Aorta (tissue), 5 donors: ENCODE measurements around the gene SCD. TPM values are rescaled to one million over a fixed set of nuclear protein-coding genes. Genes with fewer than 3 reads are reported as not detected.
A peak's percentile ranks its signal among the peaks of the same experiment; 100 is the strongest.

ENCODE experiments used
- ATAC-seq: fragments of 200-7000 bp; cut with Tn5 transposase; one replicate; pipeline ENCODE4 v1.9.1; 2022; ENCODE audit warnings: moderate library complexity; ENCODE audit not compliant: low FRiP score
- DNase-seq, 2 donors: peaks; one replicate each; pipeline ENCODE4 v3.0.0-alpha.2; 2020
- H3K27ac ChIP-seq, 2 donors: one replicate each; pipeline ENCODE4 v1.5.1; 2013; ENCODE audit warnings: low read length in 2 of 2, mild to moderate bottlenecking in 2 of 2, moderate library complexity in 2 of 2, control low read depth in 1 of 2, inconsistent platforms in 1 of 2, low read depth in 1 of 2
- H3K27me3 ChIP-seq, 2 donors: one replicate each; pipeline ENCODE4 v1.6.1; 2013; ENCODE audit warnings: control low read depth in 1 of 2, low read length in 1 of 2, mild to moderate bottlenecking in 1 of 2, moderate library complexity in 1 of 2; ENCODE audit not compliant: insufficient read depth in 2 of 2, control insufficient read depth in 1 of 2
- H3K36me3 ChIP-seq, 2 donors: one replicate each; pipeline ENCODE4 v1.6.1; 2013; ENCODE audit warnings: control low read depth in 1 of 2, low read length in 1 of 2, mild to moderate bottlenecking in 1 of 2; ENCODE audit not compliant: insufficient read depth in 2 of 2, control insufficient read depth in 1 of 2
- H3K4me1 ChIP-seq, 2 donors: one replicate each; pipeline ENCODE4 v1.6.1; 2013; ENCODE audit warnings: low read length in 2 of 2, control low read depth in 1 of 2, mild to moderate bottlenecking in 1 of 2, moderate library complexity in 1 of 2; ENCODE audit not compliant: insufficient read depth in 2 of 2, control insufficient read depth in 1 of 2
- H3K4me3 ChIP-seq, 2 donors: one replicate each; pipeline ENCODE4 v1.5.1; 2013; ENCODE audit warnings: low read length in 2 of 2, control low read depth in 1 of 2, mild to moderate bottlenecking in 1 of 2
- H3K9me3 ChIP-seq: one replicate; pipeline ENCODE4 v1.6.1; 2013; ENCODE audit warnings: mild to moderate bottlenecking, low read length; ENCODE audit not compliant: control insufficient read depth
- WGBS, 2 donors: extraction: QIAGEN DNeasy Blood & Tissue Kit; methylation state at CpG; one replicate each; pipeline ENCODE4 v1.1.7; 2013; 5-methylcytosine and 5-hydroxymethylcytosine counted together
- intact Hi-C, 2 donors: fragments of 100-400 bp; cut with DNase I; formaldehyde crosslinking; loops; one replicate each; pipeline versions ENCODE4 v1.14.2 to v1.15.0; 2022
- polyA plus RNA-seq, 2 donors: library from polyadenylated mRNA; stranded (reverse); fragments of 200-250 nt; gene quantifications; one replicate each; pipeline ENCODE4 v1.2.3, GENCODE V29; 2013
- total RNA-seq, 2 donors: library from RNA; stranded (reverse); fragmentation: NEBNext Ultra II Directional; extraction: Animal tissue kit (Norgen Biotek cat#: 25700); gene quantifications; one replicate each; pipeline ENCODE4 v1.2.1, GENCODE V29; 2021
- donor health status: healthy with polysubstance abuse.
- donor health status: Bipolar disorder and iron deficiency.
- donor health status: DM: no; HTN: no; CAD: no.
- donor health status: DM: no; HTN: no; CAD: no.
- donor health status: DM: yes; HTN: yes; CAD: no.

Gene SCD
- total and polyA plus RNA-seq, 4 donors = 1.6 to 47.3 (median 17.7) TPM

DNA sequence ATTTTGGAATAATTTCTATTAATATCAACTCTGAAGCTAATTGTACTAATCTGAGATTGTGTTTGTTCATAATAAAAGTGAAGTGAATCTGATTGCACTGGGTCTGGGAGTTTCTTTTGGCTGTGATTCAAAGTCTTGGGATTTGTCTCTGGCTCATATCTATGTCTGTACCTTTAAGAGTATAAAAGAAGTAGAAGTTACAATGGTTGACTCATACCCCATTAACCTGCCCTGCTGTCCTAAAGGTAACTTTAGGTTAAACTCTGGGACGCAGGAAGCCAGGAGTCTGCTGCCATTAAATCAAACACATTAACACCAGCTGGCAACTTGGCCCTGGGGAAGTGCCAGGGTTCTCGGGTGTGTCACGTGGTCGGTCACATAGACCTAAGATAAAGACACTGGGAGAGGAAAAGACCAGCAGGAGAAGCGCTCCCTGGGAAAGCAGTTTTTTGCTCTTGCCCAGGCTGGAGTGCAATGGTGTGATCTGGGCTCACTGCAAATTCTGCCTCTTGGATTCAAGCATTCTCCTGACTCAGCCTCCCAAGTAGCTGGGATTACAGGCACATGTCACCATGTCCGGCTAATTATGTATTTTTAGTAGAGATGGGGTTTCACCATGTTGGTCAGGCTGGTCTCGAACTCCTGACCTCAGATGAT, 17.8 kb downstream of the SCD start:
- Histone ChIP-seq H3K9me3 (no peaks in the 10 kb centered on the region), H3K36me3 (no peaks in the 10 kb centered on the region), H3K27ac (no peak overlapping the region), H3K27me3 (no peaks in the 10 kb centered on the region), H3K4me1 (no peaks in the 10 kb centered on the region), H3K4me3 (no peak overlapping the region)
- DNase-seq (peak in 1 of 2 donors; percentile 83), ATAC-seq (peak; percentile 67)
- WGBS, 2 donors = 21 to 24% methylated on average over 7 of the region's 7 CpGs
- intact Hi-C loops = no loop called here

- no peak for ATAC-seq
- no peaks in the 10 kb centered on the region for H3K36me3 ChIP-seq
- intact Hi-C loops = no loop called here
These were observed 21.7 kb downstream of the SCD start for GRCh38 chr10:100368721-100369120.

DNA sequence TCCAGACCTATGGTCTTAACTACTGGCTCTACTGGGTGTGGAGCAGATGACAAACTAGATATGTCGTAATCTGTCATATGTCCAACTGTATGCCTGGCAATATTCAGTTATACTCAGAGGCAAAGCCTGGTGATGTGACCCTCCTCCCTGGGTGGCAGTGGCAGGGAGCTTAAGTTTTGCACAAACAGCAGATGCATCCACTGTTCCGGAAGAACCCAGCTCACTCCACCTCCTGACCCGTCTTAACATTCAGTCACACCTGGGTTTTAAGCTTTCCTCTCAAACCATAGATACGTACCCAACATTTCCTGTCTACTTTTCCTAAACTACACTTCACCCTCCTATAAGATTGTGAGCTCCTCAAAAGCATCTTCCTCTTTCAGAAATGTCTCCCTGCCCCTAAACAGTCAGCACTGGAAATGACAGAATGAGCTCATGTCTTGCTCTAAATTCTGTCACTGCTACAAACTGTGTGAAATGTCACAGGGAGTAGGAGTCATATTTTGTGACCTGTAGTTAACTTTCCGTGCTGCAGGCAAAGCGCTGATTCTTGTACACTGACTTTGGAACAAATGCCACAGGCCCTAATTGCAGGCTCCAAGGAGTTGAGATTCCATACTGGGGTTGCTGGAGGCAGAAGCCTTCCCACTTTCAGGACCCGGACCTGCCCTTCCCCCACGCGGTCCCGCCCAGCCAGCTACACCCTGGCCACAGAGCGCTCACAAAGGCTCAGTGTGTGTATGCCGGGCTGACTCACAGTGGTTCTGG, 23.9 kb downstream of the SCD start:
- no peak overlapping the region for H3K4me3 ChIP-seq

More at GRCh38 chr10:100368721-100369120, 21.7 kb downstream of the SCD start:
- Histone ChIP-seq H3K27ac (no peak overlapping the region), H3K4me3 (no peak overlapping the region), H3K4me1 (peaks cover 0 to 6% of the 10 kb centered on the region in 2 donors), H3K9me3 (no peaks in the 10 kb centered on the region), H3K27me3 (no peaks in the 10 kb centered on the region)
- DNase-seq = no peak

DNA sequence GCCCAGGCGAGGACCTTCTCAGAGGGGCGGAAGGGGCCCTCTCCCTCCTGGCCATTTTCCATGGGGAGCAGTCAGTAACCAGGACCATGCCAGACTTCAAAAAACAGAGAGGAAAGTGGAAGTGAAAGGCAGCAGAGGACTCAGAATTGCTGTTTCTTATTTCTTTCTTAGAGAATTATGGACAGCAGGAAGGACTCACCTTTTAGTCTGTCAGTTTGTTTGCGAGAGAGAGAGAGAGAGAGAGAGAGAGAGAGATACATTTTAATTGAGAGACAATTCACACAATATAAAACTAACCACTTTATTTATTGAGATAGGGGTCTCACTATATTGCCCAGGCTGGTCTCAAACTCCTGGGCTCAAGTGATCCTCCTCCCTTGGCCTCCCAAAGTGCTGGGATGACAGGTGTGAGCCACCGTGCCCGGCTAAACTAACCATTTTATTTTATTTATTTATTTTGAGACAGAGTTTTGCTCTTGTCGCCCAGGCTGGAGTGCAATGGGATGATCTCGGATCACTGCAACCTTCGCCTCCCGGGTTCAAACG, 24.5 kb downstream of the SCD start:
- H3K4me3 ChIP-seq = no peak overlapping the region
- H3K36me3 ChIP-seq = no peaks in the 10 kb centered on the region
- H3K27ac ChIP-seq = no peak overlapping the region
- peaks cover 0 to 10% of the 10 kb centered on the region in 2 donors for H3K4me1 ChIP-seq
- intact Hi-C loops = loop anchor here in 1 of 2 donors (2.0 kb wide), 1 partner anchor 25 kb away; the partner anchor contains the start of gene SCD
- WGBS, 2 donors = 78 to 79% methylated on average over 10 of the region's 10 CpGs
- H3K9me3 ChIP-seq = no peaks in the 10 kb centered on the region
- no peaks in the 10 kb centered on the region for H3K27me3 ChIP-seq
- ATAC-seq = no peak
- no peak for DNase-seq

More for the DNA sequence above, 23.9 kb downstream of the SCD start:
- Histone ChIP-seq H3K27ac (peak overlapping the region in 1 of 2 donors; percentile 67), H3K36me3 (no peaks in the 10 kb centered on the region), H3K9me3 (no peaks in the 10 kb centered on the region), H3K27me3 (no peaks in the 10 kb centered on the region), H3K4me1 (peaks cover 0 to 10% of the 10 kb centered on the region in 2 donors)
- 33 to 39% methylated on average over 12 of the region's 12 CpGs for WGBS, 2 donors
- intact Hi-C loops = no loop called here
- DNase-seq = peak; percentile 90 to 93
- peak; percentile 76 for ATAC-seq

DNA sequence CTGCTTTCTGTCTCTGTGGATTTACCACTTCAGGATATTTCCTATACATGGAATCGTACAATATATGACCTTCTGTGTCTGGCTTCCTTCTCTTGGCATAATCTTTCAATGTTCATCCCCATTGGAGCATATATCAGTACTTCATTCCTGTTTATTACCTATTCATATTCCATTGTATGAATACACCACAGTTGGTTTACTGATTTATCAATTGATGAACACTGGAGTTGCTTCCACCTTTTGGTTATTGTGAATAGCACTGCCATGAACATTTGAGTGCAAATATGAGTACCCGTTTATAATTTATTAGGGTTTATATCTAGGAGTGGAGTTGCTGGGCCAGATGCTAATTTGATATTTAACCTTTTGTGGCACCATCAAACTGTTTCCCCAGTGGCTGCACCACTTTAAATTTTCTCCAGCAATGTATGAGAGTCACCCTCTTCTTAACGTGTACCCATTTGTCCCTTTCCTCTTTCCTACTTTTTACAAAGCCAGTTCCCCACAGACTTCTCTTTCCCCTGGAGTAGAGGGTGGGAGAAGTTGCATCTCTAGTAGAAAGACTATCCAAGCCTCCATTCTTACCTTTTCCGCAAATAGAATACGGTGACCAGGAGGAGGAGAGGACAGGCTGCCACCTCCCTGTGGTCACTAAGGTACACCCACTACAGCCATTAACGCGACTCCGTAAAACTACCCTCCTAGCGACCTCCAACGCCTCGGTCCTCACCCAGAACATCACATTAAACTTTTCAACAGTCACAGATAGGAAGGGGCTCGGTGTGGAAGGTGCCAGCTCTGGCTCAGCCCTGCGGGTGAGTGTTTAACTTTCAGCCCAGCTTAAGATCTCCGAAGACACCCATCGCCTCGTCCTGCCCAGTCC, 25.6 kb downstream of the SCD start:
- DNase-seq = no peak
- H3K4me1 ChIP-seq = peaks cover 0 to 10% of the 10 kb centered on the region in 2 donors
- H3K4me3 ChIP-seq = no peak overlapping the region
- intact Hi-C loops = loop anchor here (1.0 to 2.0 kb wide), 2 partner anchors 25 to 26 kb away; partner anchors contain the start of gene SCD (in 2 of the 2)
- no peak for ATAC-seq
- no peaks in the 10 kb centered on the region for H3K27me3 ChIP-seq
- 14% methylated on average over 16 of the region's 16 CpGs for WGBS, 2 donors
- H3K9me3 ChIP-seq = no peaks in the 10 kb centered on the region
- no peaks in the 10 kb centered on the region for H3K36me3 ChIP-seq
- H3K27ac ChIP-seq = peak overlapping the region in 1 of 2 donors; percentile 68

DNA sequence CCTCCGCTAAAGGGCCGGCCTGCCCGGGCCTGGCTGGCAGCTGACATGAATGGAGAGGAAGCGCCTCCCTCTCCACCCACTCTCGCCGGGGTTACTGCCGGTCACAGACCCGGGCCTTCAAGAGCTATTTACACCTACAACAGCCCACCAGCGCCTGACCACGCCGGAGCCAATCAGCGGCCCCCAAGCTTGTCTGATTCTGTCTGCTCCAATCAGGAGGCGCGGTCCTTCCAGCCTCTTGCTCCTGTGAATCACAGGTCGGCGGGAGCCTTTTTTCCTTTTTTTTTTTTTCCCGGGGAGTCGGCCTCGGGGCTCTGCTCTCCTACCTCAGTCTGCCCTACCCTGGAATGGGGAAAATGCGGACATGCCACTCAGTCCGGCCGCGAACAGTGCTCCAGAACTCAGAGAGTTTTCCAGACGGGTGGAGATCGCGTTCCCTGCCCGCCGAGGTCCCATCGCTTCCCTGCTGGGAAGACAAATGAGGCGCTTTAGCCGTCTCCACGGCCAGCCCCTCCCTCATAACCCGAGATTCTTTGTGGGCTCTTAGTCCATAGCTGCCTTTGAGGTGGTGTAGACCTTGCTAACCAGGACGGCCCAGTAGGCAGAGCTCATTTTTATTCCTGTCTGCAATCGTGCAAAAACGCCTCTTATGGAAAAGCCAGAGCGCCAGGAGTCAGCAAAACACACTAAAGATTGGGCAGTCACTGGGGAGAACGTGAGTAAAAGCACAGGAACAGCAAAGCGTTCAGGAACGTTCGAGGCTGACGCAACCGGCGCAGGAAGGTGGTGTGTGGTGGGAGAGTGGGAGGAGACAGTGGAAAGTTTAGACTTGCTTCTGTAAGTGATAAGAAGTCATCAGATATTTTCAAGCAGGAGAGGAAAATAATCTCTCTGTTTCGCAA, 26.5 kb downstream of the SCD start:
- Histone ChIP-seq H3K36me3 (no peaks in the 10 kb centered on the region), H3K4me3 (peak overlapping the region; percentile 38 to 56), H3K27ac (peak overlapping the region; percentile 95 to 98), H3K27me3 (no peaks in the 10 kb centered on the region), H3K9me3 (no peaks in the 10 kb centered on the region), H3K4me1 (peaks cover 0 to 10% of the 10 kb centered on the region in 2 donors)
- 0 to 1% methylated on average over 45 of the region's 45 CpGs for WGBS, 2 donors
- DNase-seq (peak; percentile 99), ATAC-seq (peak; percentile 95)
- intact Hi-C loops = loop anchor here (1.0 to 2.0 kb wide), 2 partner anchors 26 to 27 kb away; partner anchors contain the start of gene SCD (in 2 of the 2)

- peak overlapping the region; percentile 20 to 98 for H3K27ac ChIP-seq
- intact Hi-C loops = no loop called here
- 17% methylated on average over 3 of the region's 3 CpGs for WGBS, 2 donors
- H3K4me1 ChIP-seq = peaks cover 0 to 10% of the 10 kb centered on the region in 2 donors
- H3K4me3 ChIP-seq = peak overlapping the region; percentile 35 to 38
- no peaks in the 10 kb centered on the region for H3K27me3 ChIP-seq
- DNase-seq (no peak), ATAC-seq (no peak)
- H3K36me3 ChIP-seq = no peaks in the 10 kb centered on the region
- H3K9me3 ChIP-seq = no peaks in the 10 kb centered on the region
These were observed 27.2 kb downstream of the SCD start for GRCh38 chr10:100374200-100374655.
